HepG2 (cell line): ENCODE results near the gene EPHA6. TPM values are rescaled to one million over a fixed set of nuclear protein-coding genes. Genes with fewer than 3 reads are reported as not detected.

Experiments used
- ATAC-seq: fragments of 200-7000 bp; cut with Tn5 transposase; 3 replicates; pipeline ENCODE4 v1.9.1; 2020; ENCODE audit warnings: mild to moderate bottlenecking, moderate library complexity
- BruUV-seq: library from RNA; stranded (reverse); fragments of 400-500 nt; replicated peaks from 2 replicates; lab custom pipeline; 2021; lab: Mats Ljungman, UMichigan
- CTCF ChIA-PET: fragments of 300-600 bp; formaldehyde crosslinking; extraction: SDS; loops from one replicate; lab custom pipeline; 2021; ENCODE audit warnings: low total read pairs, inconsistent platforms, low intra/inter-chr PET ratio; lab: Yijun Ruan, JAX
- POLR2A ChIA-PET: fragments of 350-600 bp; sonication (Branson Sonifier 250); formaldehyde crosslinking; loops from one replicate; lab custom pipeline; 2020; ENCODE audit warnings: antibody characterized with exemption, inconsistent platforms; lab: Yijun Ruan, JAX
- DNase-seq: peaks from one replicate; pipeline ENCODE4 v3.0.0-alpha.2; 2015; ENCODE audit warnings: low spot score
- FAIRE-seq: peaks from 3 replicates; lab custom pipeline; 2011; peaks lifted over from hg19 to GRCh38; lab: Jason Lieb, UNC
- H2AFZ ChIP-seq: one replicate; pipeline ENCODE4 v1.6.1; 2011; ENCODE audit warnings: low read length, inconsistent platforms
- H3K27ac ChIP-seq: fragments of 300-600 bp; 3 replicates; pipeline ENCODE4 v1.8.0; 2011; ENCODE audit warnings: mixed run types, mild to moderate bottlenecking, mixed read lengths, low read length, inconsistent platforms; ENCODE audit not compliant: insufficient read depth; ENCODE audit errors: extremely low read length
- H3K27me3 ChIP-seq, 2 experiments: fragments of 200-600 bp in 1 of 2; 2 replicates in 1 of 2; 3 replicates in 1 of 2; pipeline versions ENCODE4 v1.6.0 to v1.8.0; 2011; ENCODE audit warnings: low read length in 2 of 2, mild to moderate bottlenecking in 2 of 2, moderate library complexity in 2 of 2, inconsistent platforms in 1 of 2; ENCODE audit not compliant: insufficient read depth in 2 of 2, control insufficient read depth in 1 of 2
- H3K36me3 ChIP-seq, 2 experiments: fragments of 200-600 bp in 1 of 2; replicated peaks in 1 of 2; 2 replicates in 1 of 2; 3 replicates in 1 of 2; pipeline versions ENCODE4 v1.5.1 to v1.8.0; 2011; ENCODE audit warnings: low read length in 2 of 2, inconsistent platforms in 1 of 2; ENCODE audit not compliant: insufficient read depth in 2 of 2, control insufficient read depth in 1 of 2
- H3K4me1 ChIP-seq: 2 replicates; pipeline ENCODE4 v1.5.1; 2012; ENCODE audit warnings: low read length, inconsistent platforms; ENCODE audit not compliant: insufficient read depth
- H3K4me2 ChIP-seq: 2 replicates; pipeline ENCODE4 v1.6.0; 2011; ENCODE audit warnings: low read depth, low read length, inconsistent platforms
- H3K4me3 ChIP-seq, 3 experiments: fragments of 200-600 bp in 1 of 3; sonication (generic), shearing (Covaris generic) in 1 of 3; replicated peaks in 1 of 3; 2 replicates each; pipeline ENCODE4 v1.5.1; 2011 to 2016; ENCODE audit warnings: low read length in 3 of 3, inconsistent platforms in 2 of 3, low read depth in 2 of 3, mild to moderate bottlenecking in 2 of 3, control low read depth in 1 of 3, mixed read lengths in 1 of 3; ENCODE audit not compliant: insufficient read depth in 1 of 3
- H3K79me2 ChIP-seq: one replicate; pipeline ENCODE4 v1.6.1; 2011; ENCODE audit warnings: low read length, inconsistent platforms; ENCODE audit not compliant: insufficient read depth
- H3K9ac ChIP-seq: 2 replicates; pipeline ENCODE4 v1.6.0; 2011; ENCODE audit warnings: mild to moderate bottlenecking, low read depth, low read length, inconsistent platforms; ENCODE audit not compliant: insufficient read depth
- H3K9me3 ChIP-seq: 2 replicates; pipeline ENCODE4 v1.5.1; 2012; ENCODE audit warnings: mild to moderate bottlenecking, low read length
- H4K20me1 ChIP-seq: 2 replicates; pipeline ENCODE4 v1.6.0; 2011; ENCODE audit warnings: inconsistent platforms, mild to moderate bottlenecking, low read length, moderate library complexity; ENCODE audit not compliant: insufficient read depth
- AKAP8 ChIP-seq: sonication (generic); formaldehyde crosslinking; IDR thresholded peaks from 2 replicates; pipeline ENCODE4 v1.5.1; 2020; ENCODE audit warnings: mild to moderate bottlenecking, missing genetic modification reagents
- BCL3 ChIP-seq: sonication (generic); formaldehyde crosslinking; IDR thresholded peaks from 2 replicates; pipeline ENCODE4 v1.5.1; 2020; ENCODE audit warnings: mild to moderate bottlenecking, missing genetic modification reagents, moderate library complexity
- CERS6 ChIP-seq: sonication (generic); formaldehyde crosslinking; IDR thresholded peaks from 2 replicates; pipeline ENCODE4 v1.5.0; 2020; ENCODE audit warnings: missing genetic modification reagents
- GLI4 ChIP-seq: sonication (generic); formaldehyde crosslinking; IDR thresholded peaks from 2 replicates; pipeline ENCODE4 v1.5.1; 2020; ENCODE audit warnings: missing genetic modification reagents, mild to moderate bottlenecking, moderate library complexity, borderline replicate concordance
- HES4 ChIP-seq: sonication (generic); formaldehyde crosslinking; IDR thresholded peaks from 2 replicates; pipeline ENCODE4 v1.9.0; 2021; ENCODE audit warnings: mild to moderate bottlenecking, missing genetic modification reagents, borderline replicate concordance
- KDM3A ChIP-seq: IDR thresholded peaks from 2 replicates; pipeline ENCODE4 v1.6.1; 2018; ENCODE audit warnings: low read depth, missing compliant biosample characterization
- PREB ChIP-seq: sonication (generic); formaldehyde crosslinking; IDR thresholded peaks from 2 replicates; pipeline ENCODE4 v1.4.0; 2020; ENCODE audit warnings: missing genetic modification reagents
- RARA ChIP-seq: IDR thresholded peaks from 2 replicates; pipeline ENCODE4 v1.6.1; 2016; ENCODE audit warnings: missing genetic modification reagents, missing compliant biosample characterization
- SMAD1 ChIP-seq: sonication (generic); formaldehyde crosslinking; IDR thresholded peaks from 2 replicates; pipeline ENCODE4 v1.4.0; 2020; ENCODE audit warnings: missing genetic modification reagents, low read depth, mild to moderate bottlenecking, borderline replicate concordance
- TFDP2 ChIP-seq: sonication (generic); formaldehyde crosslinking; IDR thresholded peaks from 2 replicates; pipeline ENCODE4 v1.4.0; 2020; ENCODE audit warnings: missing genetic modification reagents
- ZBTB2 ChIP-seq: sonication (generic); formaldehyde crosslinking; IDR thresholded peaks from 2 replicates; pipeline ENCODE4 v1.8.0; 2022; ENCODE audit warnings: low read depth, missing genetic modification reagents
- ZNF263 ChIP-seq: sonication (generic); formaldehyde crosslinking; IDR thresholded peaks from 2 replicates; pipeline ENCODE4 v1.4.0; 2020; ENCODE audit warnings: missing genetic modification reagents
- ZNF503 ChIP-seq: sonication (generic); formaldehyde crosslinking; IDR thresholded peaks from 2 replicates; pipeline ENCODE4 v1.4.0; 2020; ENCODE audit warnings: missing genetic modification reagents
- ZNF547 ChIP-seq: sonication (generic); formaldehyde crosslinking; IDR thresholded peaks from 2 replicates; pipeline ENCODE4 v1.5.1; 2020; ENCODE audit warnings: mild to moderate bottlenecking, missing genetic modification reagents
- ZSCAN21 ChIP-seq: sonication (generic); formaldehyde crosslinking; IDR thresholded peaks from 2 replicates; pipeline ENCODE4 v1.8.0; 2022; ENCODE audit warnings: mild to moderate bottlenecking, missing genetic modification reagents, moderate library complexity, borderline replicate concordance
- WGBS: methylation state at CpG from one replicate; pipeline ENCODE4 v1.1.6; 2017; ENCODE audit warnings: low lambda C conversion rate; 5-methylcytosine and 5-hydroxymethylcytosine counted together
- in situ Hi-C: cut with HindIII; loops from 2 replicates; pipeline ENCODE4 v1.10.0; 2017; ENCODE audit warnings: low pct_unique_long_range_greater_than_20kb; ENCODE audit not compliant: extremely low pct_ligation_motif_present
- intact Hi-C: fragments of 100-400 bp; cut with micrococcal nuclease; formaldehyde crosslinking; loops from one replicate; pipeline ENCODE4 v1.10.0; 2022; ENCODE audit not compliant: unreplicated experiment
- polyA plus RNA-seq, 8 experiments: library from polyadenylated mRNA; depleted of rRNA in 3 of 8; stranded (reverse) in 7 of 8; unstranded in 1 of 8; fragments of >200 nt; fragmentation: Illumina TruSeq in 4 of 8; extraction: Trizol in 4 of 8; gene quantifications; 2 replicates each; pipeline versions ENCODE4 v1.2.1 to v1.2.3, GENCODE V29; 2011 to 2016; ENCODE audit warnings: low read depth in 4 of 8, missing spikeins in 1 of 8, mixed read lengths in 1 of 8; ENCODE audit not compliant: insufficient read depth in 1 of 8
- total RNA-seq, 5 experiments: library from RNA; depleted of rRNA; stranded (reverse); fragments of >200 nt; fragmentation: Illumina TruSeq; extraction: Trizol; gene quantifications; 2 replicates each; pipeline ENCODE4 v1.2.3, GENCODE V29; 2016; ENCODE audit warnings: low read depth in 1 of 5

The EPHA6 gene
- total and polyA plus RNA-seq, 2 of the 13 experiments (the other 11 are each of a cell fraction or from before 2014, with no cell fraction given): not detected

- POLR2A ChIA-PET: no interaction called here
- H3K9me3 ChIP-seq: no peaks in the 10 kb centered on the region; the same call in 1 of the 2 replicates
- H3K79me2 ChIP-seq: no peaks in the 10 kb centered on the region
- 24% methylated on average over 9 of the region's 13 CpGs for WGBS
- H4K20me1 ChIP-seq: no peaks in the 10 kb centered on the region
- no TSS peak for BruUV-seq
- intact Hi-C loops (no loop called here), in situ Hi-C loops (no loop called here)
- no peaks in the 10 kb centered on the region for H3K36me3 ChIP-seq
- H2AFZ ChIP-seq: no peak overlapping the region
- DNase-seq (no peak), ATAC-seq (no peak), FAIRE-seq (no peak)
- H3K4me2 ChIP-seq: no peak overlapping the region
- no peaks in the 10 kb centered on the region; a peak in 1 of 5 replicates for H3K27me3 ChIP-seq
- no peak overlapping the region for H3K4me3 ChIP-seq
- H3K4me1 ChIP-seq: no peaks in the 10 kb centered on the region
- H3K9ac ChIP-seq: no peak overlapping the region
- CTCF ChIA-PET: no interaction called here
- H3K27ac ChIP-seq: no peak overlapping the region
- TF ChIP-seq PREB (no peak), ZSCAN21 (CRISPR knock-in tag) (no peak), RARA (CRISPR knock-in tag) (no peak), SMAD1 (CRISPR knock-in tag) (no peak), AKAP8 (CRISPR knock-in tag) (no peak), ZNF503 (CRISPR knock-in tag) (no peak), KDM3A (CRISPR knock-in tag) (no peak), ZBTB2 (CRISPR knock-in tag) (no peak), GLI4 (CRISPR knock-in tag) (no peak), CERS6 (no peak), ZNF263 (CRISPR knock-in tag) (no peak), TFDP2 (CRISPR knock-in tag) (no peak), BCL3 (CRISPR knock-in tag) (no peak), ZNF547 (no peak), HES4 (CRISPR knock-in tag) (no peak)
Measured at GRCh38 chr3:97291901-97292300, 477.5 kb downstream of the EPHA6 start.
